Motor neuron (in vitro differentiated cells): Measurements from ENCODE around the gene ITPRID1. TPM values are rescaled to one million over a fixed set of nuclear protein-coding genes. Genes with fewer than 3 reads are reported as not detected.

ENCODE experiments used
- ATAC-seq, 8 experiments: fragments of 200-7000 bp; cut with Tn5 transposase; replicated peaks in 6 of 8; 2 replicates each; pipeline ENCODE4 v1.8.0; 2021; ENCODE audit warnings: mild to moderate bottlenecking in 8 of 8, moderate library complexity in 8 of 8
- H3K27ac ChIP-seq, 2 donors: fragments of 250-450 bp; sonication (Bioruptor Pico); 2 replicates each; pipeline ENCODE4 v1.9.0; 2021; ENCODE audit warnings: antibody characterized with exemption in 2 of 2, mild to moderate bottlenecking in 2 of 2, moderate library complexity in 1 of 2
- H3K4me1 ChIP-seq, 2 donors: fragments of 250-450 bp; sonication (Bioruptor Pico); replicated peaks in 1 of 2; 2 replicates each; pipeline ENCODE4 v1.6.1; 2021; ENCODE audit warnings: antibody characterized with exemption in 2 of 2, mild to moderate bottlenecking in 2 of 2, moderate library complexity in 1 of 2
- H3K4me3 ChIP-seq, 5 donors: fragments of 250-450 bp; sonication (Bioruptor Pico); 2 replicates each; pipeline ENCODE4 v1.9.0; 2021; ENCODE audit warnings: antibody characterized with exemption in 5 of 5, mild to moderate bottlenecking in 5 of 5, moderate library complexity in 4 of 5
- WGBS, 10 experiments: fragments of 450-650 bp; shearing (Covaris generic); methylation state at CpG; one replicate each; pipeline ENCODE4 v1.0.0; 2022; 5-methylcytosine and 5-hydroxymethylcytosine counted together
- in situ Hi-C, 9 experiments: fragments of 400-800 bp; cut with MboI; loops; one replicate each; pipeline ENCODE4 v1.15.0; 2021; ENCODE audit warnings: low sequenced_read_pairs in 9 of 9, low pct_unique_long_range_greater_than_20kb in 2 of 9; ENCODE audit not compliant: unreplicated experiment in 9 of 9
- total RNA-seq, 8 experiments: library from RNA; unstranded; fragments of 300-600 nt; gene quantifications; 2 replicates each; pipeline versions ENCODE4 v1.2.3 to v1.2.4, GENCODE V29; 2022

The ITPRID1 gene
- total RNA-seq, 8 experiments from 2014 or later, result 0.07 to 1.8 (median 0.41) TPM; not detected in 1

GRCh38 chr7:31692451-31692850, 178.6 kb downstream of the ITPRID1 start:
- in situ Hi-C loops, result no loop called here
- H3K27ac ChIP-seq, result no peak overlapping the region
- 0 to 82% (median 70%) methylated on average over 1 to 5 of the region's 5 CpGs; no CpG with 5 or more reads in 1 of the 10 experiments for whole genome bisulfite sequencing, 10 experiments
- H3K4me1 ChIP-seq, result peaks cover 51 to 76% of the 10 kb centered on the region in 2 donors
- ATAC-seq, result no peak
- H3K4me3 ChIP-seq, result no peak overlapping the region

- no peak for ATAC-seq
- H3K4me1 ChIP-seq, result peaks cover 51 to 77% of the 10 kb centered on the region in 2 donors
- 6 to 100% (median 47%) methylated on average over 1 to 2 of the region's 2 CpGs for WGBS, 10 experiments
- H3K27ac ChIP-seq, result no peak overlapping the region
- in situ Hi-C loops, result no loop called here
- H3K4me3 ChIP-seq, result no peak overlapping the region
Observed at GRCh38 chr7:31692871-31693270, 179.0 kb downstream of the ITPRID1 start.

- peak in 7 of 8 experiments; percentile 71 to 87 (median 77) for ATAC-seq
- H3K4me3 ChIP-seq, result no peak overlapping the region
- 5 to 90% (median 47%) methylated on average over 2 to 6 of the region's 6 CpGs; no CpG with 5 or more reads in 1 of the 10 experiments for WGBS, 10 experiments
- peaks cover 23 to 46% of the 10 kb centered on the region in 2 donors for H3K4me1 ChIP-seq
- H3K27ac ChIP-seq, result peak overlapping the region in 1 of 2 donors; percentile 7
- in situ Hi-C loops, result no loop called here
Observed at GRCh38 chr7:31695859-31696614, 182.1 kb downstream of the ITPRID1 start.

GRCh38 chr7:31699050-31699449, 185.2 kb downstream of the ITPRID1 start:
- no peak for ATAC-seq
- in situ Hi-C loops, result no loop called here
- Histone ChIP-seq H3K4me3 (no peak overlapping the region), H3K27ac (no peak overlapping the region), H3K4me1 (peaks cover 14 to 26% of the 10 kb centered on the region in 2 donors)
- 0 to 93% (median 70%) methylated on average over 1 to 2 of the region's 2 CpGs; no CpG with 5 or more reads in 3 of the 10 experiments for WGBS, 10 experiments

GRCh38 chr7:31702354-31702753, 188.5 kb downstream of the ITPRID1 start:
- in situ Hi-C loops, result no loop called here
- peaks cover 4 to 18% of the 10 kb centered on the region in 2 donors for H3K4me1 ChIP-seq
- no peak overlapping the region for H3K4me3 ChIP-seq
- 37 to 100% (median 63%) methylated on average over 1 to 3 of the region's 3 CpGs; no CpG with 5 or more reads in 3 of the 10 experiments for WGBS, 10 experiments
- ATAC-seq, result no peak
- H3K27ac ChIP-seq, result no peak overlapping the region

GRCh38 chr7:31705377-31705776, 191.5 kb downstream of the ITPRID1 start:
- Histone ChIP-seq H3K4me3 (no peak overlapping the region), H3K4me1 (peaks cover 11 to 22% of the 10 kb centered on the region in 2 donors), H3K27ac (no peak overlapping the region)
- no peak for ATAC-seq
- in situ Hi-C loops, result no loop called here
- WGBS, 10 experiments, result 17 to 100% (median 83%) methylated on average over 1 to 2 of the region's 3 CpGs; no CpG with 5 or more reads in 2 of the 10 experiments

- no peak for ATAC-seq
- in situ Hi-C loops, result no loop called here
- WGBS, 10 experiments, result 7 to 86% (median 55%) methylated on average over 1 to 5 of the region's 5 CpGs; no CpG with 5 or more reads in 1 of the 10 experiments
- Histone ChIP-seq H3K4me3 (no peak overlapping the region), H3K27ac (peak overlapping the region in 1 of 2 donors; percentile 7), H3K4me1 (peaks cover 17 to 30% of the 10 kb centered on the region in 2 donors)
Observed at GRCh38 chr7:31707089-31707488, 193.2 kb downstream of the ITPRID1 start.

Other genes starting within 250 kb of the ITPRID1 start
- gene NEUROD6, start 173.4 kb upstream of the ITPRID1 start, total RNA-seq, result under 1 TPM in 3 of 8 experiments, not detected in 5; 0.09 to 0.38 (median 0.31) TPM
- 100 to 1,000 TPM in 1 of 8 experiments, 10 to 100 TPM in 3, 1 to 10 TPM in 2, under 1 TPM in 2; 0.61 to 111 (median 13.0) TPM for gene PPP1R17, start 173.1 kb downstream of the ITPRID1 start, total RNA-seq